LNCaP clone FGC (cell line): Measurements from ENCODE around the gene FUCA1.
"Not testable (repeated sequence)": the region's sequence is repeated elsewhere in the genome, so short reads cannot be mapped to it uniquely, and the experiment has no call there.

Experiments used
- DNase-seq: peaks from one replicate; pipeline ENCODE4 v3.0.0-alpha.2; 2011; ENCODE audit warnings: low read depth
- H3K4me3 ChIP-seq: 2 replicates; pipeline ENCODE4 v1.5.1; 2011; ENCODE audit warnings: mild to moderate bottlenecking, low read depth, low read length, control low read depth
- TF ChIP-seq, protein P1 (sequence below): IDR thresholded peaks from 2 replicates; pipeline ENCODE4 v1.5.1; 2012; ENCODE audit warnings: mild to moderate bottlenecking; ENCODE audit not compliant: control insufficient read depth, insufficient read depth; ENCODE audit errors: extremely low read depth

Gene FUCA1

DNA sequence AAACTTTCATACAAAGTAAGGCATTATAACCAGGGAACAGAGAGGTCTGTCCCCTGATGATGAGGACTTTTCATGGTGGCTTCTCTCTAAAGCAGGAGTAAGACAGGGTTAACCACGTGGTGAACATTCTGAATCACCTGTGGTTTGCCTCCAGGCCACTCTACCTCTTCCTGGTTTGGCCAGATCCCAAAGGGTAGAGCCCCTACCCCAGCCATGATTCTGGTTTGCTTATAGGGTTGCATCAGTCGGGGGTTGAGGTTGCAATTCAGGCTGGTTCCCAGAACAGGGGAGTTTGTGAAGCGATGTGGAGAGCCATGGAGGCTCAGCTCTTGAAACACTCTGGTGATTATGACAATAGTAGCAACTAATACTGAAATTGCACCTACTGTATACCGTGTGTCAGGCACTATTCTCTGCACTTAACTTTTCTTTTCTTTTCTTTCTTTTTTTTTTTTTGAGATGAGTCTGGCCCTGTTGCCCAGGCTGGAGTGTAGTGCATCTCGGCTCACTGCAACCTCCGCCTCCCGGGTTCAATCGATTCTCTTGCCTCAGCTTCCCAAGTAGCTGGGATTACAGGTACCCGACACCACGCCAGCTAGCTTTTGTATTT lies 36.8 kb upstream of the FUCA1 start:
- TF ChIP-seq, protein P1, sequence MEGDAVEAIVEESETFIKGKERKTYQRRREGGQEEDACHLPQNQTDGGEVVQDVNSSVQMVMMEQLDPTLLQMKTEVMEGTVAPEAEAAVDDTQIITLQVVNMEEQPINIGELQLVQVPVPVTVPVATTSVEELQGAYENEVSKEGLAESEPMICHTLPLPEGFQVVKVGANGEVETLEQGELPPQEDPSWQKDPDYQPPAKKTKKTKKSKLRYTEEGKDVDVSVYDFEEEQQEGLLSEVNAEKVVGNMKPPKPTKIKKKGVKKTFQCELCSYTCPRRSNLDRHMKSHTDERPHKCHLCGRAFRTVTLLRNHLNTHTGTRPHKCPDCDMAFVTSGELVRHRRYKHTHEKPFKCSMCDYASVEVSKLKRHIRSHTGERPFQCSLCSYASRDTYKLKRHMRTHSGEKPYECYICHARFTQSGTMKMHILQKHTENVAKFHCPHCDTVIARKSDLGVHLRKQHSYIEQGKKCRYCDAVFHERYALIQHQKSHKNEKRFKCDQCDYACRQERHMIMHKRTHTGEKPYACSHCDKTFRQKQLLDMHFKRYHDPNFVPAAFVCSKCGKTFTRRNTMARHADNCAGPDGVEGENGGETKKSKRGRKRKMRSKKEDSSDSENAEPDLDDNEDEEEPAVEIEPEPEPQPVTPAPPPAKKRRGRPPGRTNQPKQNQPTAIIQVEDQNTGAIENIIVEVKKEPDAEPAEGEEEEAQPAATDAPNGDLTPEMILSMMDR: no peak
- DNase-seq: no peak
- H3K4me3 ChIP-seq: no peak overlapping the region

DNA sequence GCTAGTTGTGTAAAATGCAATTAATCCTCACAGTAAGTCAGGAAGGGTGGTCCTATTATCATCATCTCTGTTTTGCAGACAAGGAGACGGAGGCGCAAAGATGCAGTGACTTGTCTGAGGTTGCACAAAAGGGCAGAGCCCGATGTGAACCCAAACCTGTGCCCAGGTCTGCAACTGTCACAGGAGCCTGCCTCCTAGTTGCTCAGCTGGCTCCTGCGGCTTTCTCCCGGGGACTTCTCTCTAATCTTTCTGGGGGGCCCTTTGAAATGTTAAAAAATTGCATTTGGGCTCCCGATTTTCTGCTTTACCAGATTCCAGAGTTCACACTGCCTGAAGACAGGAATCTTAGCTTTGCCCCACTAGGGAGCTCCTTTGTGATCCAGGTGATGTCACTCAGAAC lies 35.7 kb upstream of the FUCA1 start:
- DNase-seq: no peak
- H3K4me3 ChIP-seq: no peak overlapping the region
- TF ChIP-seq, protein P1: no peak

DNA sequence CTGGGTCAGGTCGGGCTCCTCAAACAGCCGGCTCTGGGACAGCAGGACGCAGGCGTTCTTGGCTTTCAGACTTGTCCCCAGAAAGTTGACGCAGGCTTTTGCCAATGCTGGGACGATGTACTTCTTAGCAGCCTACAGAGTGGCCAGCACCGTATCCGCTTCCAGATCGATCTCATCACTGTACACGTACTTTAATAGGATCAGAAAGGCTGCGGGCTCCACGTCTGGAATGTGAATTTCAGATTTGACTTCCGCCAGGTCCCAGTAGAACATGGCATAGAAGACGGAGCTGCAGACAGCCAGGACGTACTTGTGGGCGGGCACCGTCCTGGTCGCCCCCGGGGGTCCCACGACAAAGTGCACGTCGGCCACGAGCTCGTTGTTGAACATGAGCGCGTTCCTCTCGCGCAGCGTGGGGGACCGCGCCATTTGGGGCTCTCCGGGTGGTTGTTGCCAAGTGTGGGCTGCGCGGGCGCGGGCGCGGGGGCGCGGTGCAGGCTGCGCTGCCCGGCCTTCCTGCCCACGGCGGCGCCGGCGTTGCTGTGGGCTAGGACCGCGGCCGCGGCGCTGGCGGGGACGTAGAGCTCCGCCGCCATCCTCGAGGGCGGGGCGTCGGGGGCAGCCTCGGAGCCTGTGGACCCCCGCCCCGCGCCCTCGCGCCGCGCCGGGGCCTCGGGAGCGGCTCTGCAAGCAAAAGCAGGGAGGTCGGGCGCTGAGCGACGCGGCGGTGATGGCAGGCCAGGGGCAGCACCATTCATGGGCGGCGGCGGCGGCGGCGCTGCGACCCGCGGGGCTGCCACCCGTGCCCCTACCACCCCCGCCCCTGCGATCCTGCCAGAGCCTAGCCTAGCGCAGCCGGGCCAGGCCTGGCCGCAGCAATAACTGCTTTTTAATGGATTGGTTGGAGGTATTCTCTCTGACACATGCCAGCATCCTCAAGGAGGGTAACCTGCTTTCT lies 34.5 kb upstream of the FUCA1 start:
- no peak overlapping the region for H3K4me3 ChIP-seq

DNA sequence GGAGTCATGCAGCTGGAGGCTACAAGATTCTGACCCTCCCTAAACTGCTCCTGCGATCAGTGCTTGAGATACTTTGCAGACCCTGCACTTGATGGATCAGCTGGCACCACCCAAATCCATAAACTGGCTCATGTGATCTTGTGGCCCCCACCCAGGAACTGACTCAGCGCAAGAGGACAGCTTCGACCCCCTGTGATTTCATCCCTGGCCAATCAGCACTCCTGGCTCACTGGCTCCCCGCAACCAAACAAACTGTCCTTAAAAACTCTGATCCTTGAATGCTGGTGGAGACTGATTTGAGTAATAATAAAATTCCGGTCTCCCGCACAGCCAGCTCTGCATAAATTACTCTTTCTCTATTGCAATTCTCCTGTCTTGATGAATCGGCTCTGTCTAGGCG lies 31.9 kb upstream of the FUCA1 start:
- H3K4me3 ChIP-seq, DNase-seq: not testable (repeated sequence)

More for the DNA sequence above, 34.5 kb upstream of the FUCA1 start:
- no peak for DNase-seq
- TF ChIP-seq, protein P1: no peak

DNA sequence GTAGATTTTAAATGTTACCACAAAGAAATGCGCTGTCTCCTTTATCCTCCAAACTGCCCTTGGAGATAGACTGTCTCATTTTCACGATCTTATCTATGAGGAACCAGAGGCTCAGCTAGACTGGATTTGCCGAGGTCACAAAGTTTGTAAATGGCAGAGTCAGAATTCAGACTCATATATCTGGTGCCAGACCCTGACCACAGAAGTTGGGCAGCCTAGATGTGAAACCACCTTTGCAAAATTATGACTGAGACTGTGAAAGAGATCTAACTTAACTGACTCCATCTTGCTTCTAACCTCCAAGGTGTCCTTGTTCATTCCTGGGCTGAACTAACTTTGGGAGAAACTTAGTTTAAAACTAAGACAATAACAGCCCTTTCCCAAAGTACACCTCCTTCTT lies 31.0 kb upstream of the FUCA1 start:
- H3K4me3 ChIP-seq: no peak overlapping the region
- TF ChIP-seq, protein P1: no peak
- DNase-seq: no peak

DNA sequence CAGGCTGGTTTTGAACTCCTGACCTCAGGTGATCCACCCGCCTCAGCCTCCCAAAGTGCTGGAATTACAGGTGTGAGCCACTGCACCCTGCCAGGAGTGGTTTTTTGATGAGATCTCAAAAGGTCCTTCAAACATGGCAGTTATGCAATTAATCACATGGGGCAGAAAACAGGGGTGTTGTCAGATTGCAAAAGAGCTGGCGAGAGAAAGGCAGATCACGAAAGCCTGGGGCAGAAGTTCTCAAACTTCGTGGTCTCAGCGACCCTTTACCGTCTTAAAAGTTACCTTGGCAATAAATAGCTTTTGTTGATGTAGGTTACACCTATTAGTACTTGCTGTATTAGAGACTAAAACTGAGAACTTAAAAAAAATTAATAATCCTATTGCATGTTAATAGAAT lies 29.0 kb upstream of the FUCA1 start:
- TF ChIP-seq, protein P1: no peak
- H3K4me3 ChIP-seq: no peak overlapping the region
- DNase-seq: no peak

DNA sequence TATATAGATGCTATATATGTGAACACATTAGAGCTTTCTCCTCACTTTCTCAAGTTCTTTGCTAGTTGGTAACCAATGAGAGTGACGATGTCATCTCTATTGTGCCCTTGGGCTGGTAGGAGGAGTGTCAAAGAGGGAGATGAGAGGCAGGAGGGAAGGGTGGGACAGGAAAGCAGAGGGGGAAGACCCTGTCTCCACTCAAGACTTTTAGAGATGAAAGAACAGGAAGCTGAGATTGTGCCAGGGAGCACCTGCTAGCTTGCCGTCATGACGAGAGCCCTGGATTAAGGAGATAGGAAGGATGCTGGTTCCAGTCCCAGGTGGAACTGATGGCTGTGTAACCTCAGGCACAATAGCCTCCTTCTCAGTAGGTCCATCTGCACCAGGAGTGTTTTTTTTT lies 28.4 kb upstream of the FUCA1 start:
- DNase-seq: no peak

More for the DNA sequence above, 28.4 kb upstream of the FUCA1 start:
- no peak overlapping the region for H3K4me3 ChIP-seq
- TF ChIP-seq, protein P1: no peak
